Brain microvascular endothelial cell (primary cell): ENCODE data around the gene SDF2.

Experiments
- DNase-seq: peaks from one replicate; pipeline ENCODE4 v3.0.0-alpha.2; 2020
- H3K27ac ChIP-seq: fragments of 250-450 bp; sonication (Bioruptor Pico); 2 replicates; pipeline ENCODE4 v1.5.1; 2020; ENCODE audit warnings: mild to moderate bottlenecking, moderate library complexity
- H3K27me3 ChIP-seq: fragments of 250-450 bp; sonication (Bioruptor Pico); replicated peaks from 2 replicates; pipeline ENCODE4 v1.5.1; 2020; ENCODE audit warnings: mild to moderate bottlenecking
- H3K36me3 ChIP-seq: fragments of 250-450 bp; sonication (Bioruptor Pico); replicated peaks from 2 replicates; pipeline ENCODE4 v1.5.1; 2020; ENCODE audit warnings: mild to moderate bottlenecking
- H3K4me3 ChIP-seq: 2 replicates; pipeline ENCODE4 v1.5.1; 2011; ENCODE audit warnings: low read depth, mild to moderate bottlenecking, control low read depth, low read length, moderate library complexity
- in situ Hi-C: cut with HindIII; loops from 2 replicates; pipeline ENCODE4 v1.10.0; 2017; ENCODE audit warnings: low sequenced_read_pairs, low pct_ligation_motif_present
- TF ChIP-seq, protein P1 (sequence below): IDR thresholded peaks from 2 replicates; pipeline ENCODE4 v1.5.1; 2011; ENCODE audit warnings: low read depth, mild to moderate bottlenecking, moderate library complexity, low read length, control low read depth, inconsistent platforms; ENCODE audit errors: missing control alignments

SDF2 gene

DNA sequence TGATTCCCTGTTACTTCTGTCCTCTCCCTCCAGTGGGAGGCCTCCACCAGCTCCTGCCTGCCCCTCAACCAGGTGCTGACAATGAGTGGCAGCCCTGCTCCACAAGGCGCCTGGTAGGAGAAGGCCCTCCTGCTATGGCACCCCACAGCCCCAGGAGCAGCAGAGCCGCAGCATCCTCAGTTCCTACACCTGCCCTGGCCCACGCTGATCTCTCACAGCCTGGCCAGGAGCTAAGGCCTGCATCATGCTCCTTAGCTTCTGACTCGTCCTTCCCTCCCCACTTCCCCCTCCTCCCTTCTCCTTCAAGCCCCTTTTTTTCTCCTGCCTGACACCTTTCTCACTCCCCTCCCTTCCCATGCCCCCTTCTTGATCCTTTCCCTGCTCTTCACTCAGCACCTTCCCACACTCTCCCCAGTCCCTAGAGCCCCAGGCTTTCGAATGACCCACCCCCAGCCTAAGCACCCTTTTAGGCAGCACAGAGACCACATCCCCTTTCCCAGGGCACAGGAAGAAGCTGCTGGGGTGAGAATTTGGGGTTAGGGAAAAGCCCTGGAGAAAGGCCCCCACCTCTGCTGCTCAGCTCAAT, 43.5 kb upstream of the SDF2 start:
- Histone ChIP-seq H3K36me3 (peaks cover 33% of the 10 kb centered on the region), H3K27ac (no peak overlapping the region), H3K27me3 (no peaks in the 10 kb centered on the region), H3K4me3 (no peak overlapping the region)
- DNase-seq: no peak
- TF ChIP-seq, protein P1, sequence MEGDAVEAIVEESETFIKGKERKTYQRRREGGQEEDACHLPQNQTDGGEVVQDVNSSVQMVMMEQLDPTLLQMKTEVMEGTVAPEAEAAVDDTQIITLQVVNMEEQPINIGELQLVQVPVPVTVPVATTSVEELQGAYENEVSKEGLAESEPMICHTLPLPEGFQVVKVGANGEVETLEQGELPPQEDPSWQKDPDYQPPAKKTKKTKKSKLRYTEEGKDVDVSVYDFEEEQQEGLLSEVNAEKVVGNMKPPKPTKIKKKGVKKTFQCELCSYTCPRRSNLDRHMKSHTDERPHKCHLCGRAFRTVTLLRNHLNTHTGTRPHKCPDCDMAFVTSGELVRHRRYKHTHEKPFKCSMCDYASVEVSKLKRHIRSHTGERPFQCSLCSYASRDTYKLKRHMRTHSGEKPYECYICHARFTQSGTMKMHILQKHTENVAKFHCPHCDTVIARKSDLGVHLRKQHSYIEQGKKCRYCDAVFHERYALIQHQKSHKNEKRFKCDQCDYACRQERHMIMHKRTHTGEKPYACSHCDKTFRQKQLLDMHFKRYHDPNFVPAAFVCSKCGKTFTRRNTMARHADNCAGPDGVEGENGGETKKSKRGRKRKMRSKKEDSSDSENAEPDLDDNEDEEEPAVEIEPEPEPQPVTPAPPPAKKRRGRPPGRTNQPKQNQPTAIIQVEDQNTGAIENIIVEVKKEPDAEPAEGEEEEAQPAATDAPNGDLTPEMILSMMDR: no peak
- in situ Hi-C loops: no loop called here

DNA sequence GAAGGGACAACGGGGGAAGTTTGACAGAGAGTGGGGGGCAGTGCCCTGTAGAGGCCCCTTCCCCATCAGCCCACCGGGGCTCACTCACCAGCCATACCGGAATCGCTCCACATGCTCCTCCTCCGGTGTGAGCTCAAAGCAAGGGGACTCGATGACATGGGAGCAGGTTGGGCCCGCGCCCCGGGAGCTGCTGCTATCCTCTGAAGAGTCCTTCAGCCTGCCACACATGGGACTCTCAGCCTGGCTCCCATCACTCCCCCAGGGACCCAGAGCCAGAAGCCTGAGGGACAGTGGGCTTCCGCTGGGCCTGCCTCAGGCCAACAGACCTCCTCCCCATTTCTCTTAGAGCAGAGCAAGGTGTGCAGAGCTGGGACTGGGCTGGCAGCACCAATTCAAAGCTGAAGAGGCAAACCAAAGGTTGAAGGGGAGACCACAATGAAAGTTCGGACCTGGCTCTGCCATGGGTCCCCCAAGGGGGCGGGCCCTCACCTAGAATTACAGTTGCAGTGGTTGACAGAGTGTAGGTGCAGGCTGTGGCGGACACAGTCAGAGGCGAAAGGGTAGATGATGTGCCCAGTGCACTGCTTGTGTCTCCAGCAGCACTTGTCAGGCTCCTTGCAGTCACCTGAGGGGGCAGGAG, 42.6 kb upstream of the SDF2 start:
- no peak overlapping the region for H3K4me3 ChIP-seq
- no peak overlapping the region for H3K27ac ChIP-seq
- in situ Hi-C loops: no loop called here
- no peak for DNase-seq
- TF ChIP-seq, protein P1: no peak
- H3K27me3 ChIP-seq: no peaks in the 10 kb centered on the region
- peaks cover 42% of the 10 kb centered on the region for H3K36me3 ChIP-seq

DNA sequence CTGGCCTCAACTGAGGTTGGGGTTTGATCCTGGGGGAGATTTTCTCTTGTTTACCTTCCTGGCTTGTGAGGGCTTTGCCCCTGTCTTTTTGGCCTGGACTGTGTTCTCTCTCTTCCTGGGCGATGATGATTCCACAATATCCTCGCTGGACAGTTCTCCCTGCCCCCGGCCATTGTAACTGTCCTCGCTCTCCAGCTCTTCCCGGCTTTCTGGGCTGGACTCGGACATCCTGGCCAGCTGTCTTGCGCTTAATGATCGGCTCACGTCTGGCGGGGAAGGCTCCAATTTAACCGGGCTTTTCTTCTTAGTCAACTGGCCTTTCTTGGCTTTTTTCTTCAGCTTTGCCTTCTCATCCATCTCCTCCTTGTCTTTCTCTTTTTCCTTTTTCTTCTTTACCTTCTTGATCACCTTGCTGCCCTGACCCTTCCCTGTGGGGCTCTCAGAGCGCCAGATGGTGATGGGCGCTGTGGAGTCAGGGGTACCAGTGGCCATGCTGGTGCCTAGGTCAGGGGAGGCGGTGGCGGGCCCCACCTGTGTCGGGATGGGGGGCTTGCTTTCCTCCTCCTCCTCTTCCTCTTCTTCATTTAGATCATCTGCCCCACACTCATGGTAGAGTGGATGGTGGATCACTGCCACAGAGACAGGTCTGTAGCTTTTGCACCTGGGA, 42.0 kb upstream of the SDF2 start:
- peaks cover 47% of the 10 kb centered on the region for H3K36me3 ChIP-seq
- no peak overlapping the region for H3K4me3 ChIP-seq
- TF ChIP-seq, protein P1: no peak
- no peak for DNase-seq
- in situ Hi-C loops: no loop called here
- no peaks in the 10 kb centered on the region for H3K27me3 ChIP-seq
- H3K27ac ChIP-seq: no peak overlapping the region

DNA sequence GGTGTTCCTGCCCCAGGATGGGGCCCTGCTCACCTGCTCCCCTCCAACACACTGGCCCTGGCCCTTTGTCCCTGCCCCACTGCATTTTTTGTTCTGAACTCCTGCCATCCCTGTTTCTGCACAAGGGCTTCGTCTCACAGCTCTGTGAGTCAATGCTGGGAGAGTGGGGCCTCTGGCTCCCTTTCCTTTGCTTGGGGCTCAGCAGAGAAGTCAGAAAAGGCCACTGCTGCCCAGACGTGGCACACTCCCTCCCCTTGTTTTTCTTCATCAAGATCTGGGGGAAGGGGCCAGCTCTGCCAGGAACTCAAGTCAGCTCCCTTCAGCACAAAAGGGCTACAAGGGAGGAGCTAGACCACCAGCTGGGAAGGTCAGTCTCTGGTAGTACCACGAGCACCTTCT, 41.0 kb upstream of the SDF2 start:
- Histone ChIP-seq H3K4me3 (no peak overlapping the region), H3K36me3 (peaks cover 56% of the 10 kb centered on the region), H3K27ac (no peak overlapping the region), H3K27me3 (no peaks in the 10 kb centered on the region)
- no peak for DNase-seq
- TF ChIP-seq, protein P1: no peak
- in situ Hi-C loops: no loop called here

DNA sequence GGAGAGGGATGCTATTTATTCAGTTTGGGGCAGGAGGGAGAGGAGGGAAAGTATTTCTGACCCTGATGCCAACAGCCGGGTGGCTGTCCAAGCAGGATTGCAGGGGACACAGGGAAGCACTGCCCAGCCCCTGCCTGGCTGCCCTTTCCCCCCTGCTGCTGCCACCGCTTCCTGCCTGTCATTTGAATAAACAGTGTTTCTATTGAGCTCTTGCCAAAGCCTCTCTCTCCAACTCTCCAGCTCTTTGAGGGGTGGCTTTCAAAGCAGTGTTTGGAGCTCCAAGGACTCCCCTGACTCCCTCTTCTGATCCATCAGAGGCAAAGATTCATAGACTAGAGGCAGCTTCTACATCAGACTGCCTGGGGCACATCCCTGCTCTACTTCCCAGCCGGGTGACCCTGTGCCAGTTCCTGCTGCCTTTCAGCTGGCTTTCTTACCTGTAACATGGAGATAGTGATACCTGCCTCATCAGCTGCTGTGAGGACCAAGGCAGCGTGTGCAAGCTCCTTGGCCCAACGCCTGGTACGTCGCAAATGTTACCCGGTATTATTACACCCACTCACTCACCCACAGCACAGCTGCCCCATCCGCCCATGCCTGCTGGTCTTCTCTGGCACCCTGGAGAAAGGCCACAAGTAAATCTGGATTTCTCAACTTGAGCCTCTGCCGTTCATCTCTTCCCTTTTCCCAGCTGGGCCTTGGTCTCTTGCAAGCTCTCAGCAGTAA, 40.5 kb upstream of the SDF2 start:
- in situ Hi-C loops: no loop called here
- TF ChIP-seq, protein P1: no peak
- Histone ChIP-seq H3K4me3 (no peak overlapping the region), H3K36me3 (peaks cover 62% of the 10 kb centered on the region), H3K27ac (no peak overlapping the region), H3K27me3 (no peaks in the 10 kb centered on the region)
- no peak for DNase-seq
